NCI-H2227 (cell line): ENCODE data around the gene BIRC5.
"Not testable (repeated sequence)": the region's sequence is repeated elsewhere in the genome, so short reads cannot be mapped to it uniquely, and the experiment has no call there.

Source experiments
- DNase-seq: peaks from one replicate; lab custom pipeline; 2025; ENCODE audit not compliant: unreplicated experiment; lab: John Stamatoyannopoulos, UW

BIRC5 gene

GRCh38 chr17:78224231-78225087, 10.4 kb downstream of the BIRC5 start:
- peak; percentile 86 for DNase-seq

- DNase-seq = peak; percentile 26
Measured at GRCh38 chr17:78225088-78225865, 11.2 kb downstream of the BIRC5 start.

GRCh38 chr17:78226055-78226758, 12.2 kb downstream of the BIRC5 start:
- no peak for DNase-seq

GRCh38 chr17:78226759-78227454, 12.9 kb downstream of the BIRC5 start:
- DNase-seq = no peak

- no peak for DNase-seq
Measured at GRCh38 chr17:78227455-78227916, 13.4 kb downstream of the BIRC5 start.

GRCh38 chr17:78228176-78228575, 14.1 kb downstream of the BIRC5 start:
- DNase-seq = no peak

- no peak for DNase-seq
Measured at GRCh38 chr17:78230252-78230962, 16.4 kb downstream of the BIRC5 start.

GRCh38 chr17:78230996-78231935, 17.2 kb downstream of the BIRC5 start, which contains the start of gene TMEM235:
Gene TMEM235 (plus strand): TSS chr17:78231631. CDS start chr17:78232024, 393 bp downstream.
- no peak for DNase-seq

GRCh38 chr17:78231991-78232858, 18.2 kb downstream of the BIRC5 start:
- no peak for DNase-seq

- DNase-seq = no peak
Measured at GRCh38 chr17:78232859-78233173, 18.8 kb downstream of the BIRC5 start.

GRCh38 chr17:78233678-78234077, 19.6 kb downstream of the BIRC5 start:
- no peak for DNase-seq

GRCh38 chr17:78234261-78234865, 20.3 kb downstream of the BIRC5 start:
- DNase-seq = no peak

- DNase-seq = not testable (repeated sequence)
Measured at GRCh38 chr17:78235022-78235421, 21.0 kb downstream of the BIRC5 start.

GRCh38 chr17:78235885-78236284, 21.8 kb downstream of the BIRC5 start:
- no peak for DNase-seq

GRCh38 chr17:78236362-78237127, 22.5 kb downstream of the BIRC5 start:
- DNase-seq = no peak

GRCh38 chr17:78237401-78238012, 23.5 kb downstream of the BIRC5 start:
- no peak for DNase-seq
